Measurements from ENCODE around the gene CP.
"Not testable (repeated sequence)": the region's sequence is repeated elsewhere in the genome, so short reads cannot be mapped to it uniquely, and the experiment has no call there.

CP gene

DNA sequence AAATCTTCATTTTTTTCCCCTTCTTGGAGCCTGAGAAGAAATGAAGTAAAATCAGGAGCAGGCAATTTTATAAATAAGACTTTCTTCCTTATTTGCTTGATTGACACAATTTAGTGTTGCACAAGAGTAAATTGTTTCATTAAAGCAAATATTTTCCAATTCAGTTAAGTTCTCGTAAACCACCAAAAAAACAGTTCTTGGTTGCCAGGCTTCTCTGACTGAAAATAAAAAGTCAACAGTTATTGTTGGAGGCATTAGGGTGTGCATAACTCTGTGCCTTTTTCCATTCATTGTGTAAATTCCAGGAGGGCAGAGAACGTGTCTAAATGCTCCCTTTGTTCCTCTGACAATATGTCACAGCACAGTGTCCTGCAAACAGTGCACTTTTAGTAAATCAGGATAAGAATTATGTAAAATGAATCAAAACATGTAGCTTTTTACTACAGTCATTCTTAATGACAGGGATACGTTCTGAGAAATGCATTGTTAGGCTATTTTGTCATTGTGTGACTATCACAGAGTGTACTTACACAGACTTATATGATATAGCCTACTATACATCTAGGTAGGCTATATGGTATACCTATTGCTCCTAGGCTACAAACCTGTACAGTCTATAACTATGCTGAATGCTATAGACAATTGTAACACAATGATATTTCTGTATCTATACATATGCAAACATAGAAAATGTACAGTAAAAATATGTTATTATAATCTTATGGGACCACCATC is at the start of gene CP:
CP (minus strand) TSS at position 47 of the 735 bp plus-strand sequence; CDS start at position 10, 37 bp downstream.
- DNase-seq: no peak

GRCh38 chr3:149270180-149270579 is 48.6 kb upstream of the CP start:
- no peak for DNase-seq

GRCh38 chr3:149269687-149270086 is 48.1 kb upstream of the CP start:
- no peak for DNase-seq

- DNase-seq: no peak
These were observed 45.9 kb upstream of the CP start for GRCh38 chr3:149267565-149267964.

- DNase-seq: no peak
These were observed 45.1 kb upstream of the CP start for GRCh38 chr3:149266736-149267135.

- DNase-seq: no peak
These were observed 42.2 kb upstream of the CP start for GRCh38 chr3:149263856-149264255.

- DNase-seq: no peak
These were observed 37.1 kb upstream of the CP start for GRCh38 chr3:149258714-149259113.

DNA sequence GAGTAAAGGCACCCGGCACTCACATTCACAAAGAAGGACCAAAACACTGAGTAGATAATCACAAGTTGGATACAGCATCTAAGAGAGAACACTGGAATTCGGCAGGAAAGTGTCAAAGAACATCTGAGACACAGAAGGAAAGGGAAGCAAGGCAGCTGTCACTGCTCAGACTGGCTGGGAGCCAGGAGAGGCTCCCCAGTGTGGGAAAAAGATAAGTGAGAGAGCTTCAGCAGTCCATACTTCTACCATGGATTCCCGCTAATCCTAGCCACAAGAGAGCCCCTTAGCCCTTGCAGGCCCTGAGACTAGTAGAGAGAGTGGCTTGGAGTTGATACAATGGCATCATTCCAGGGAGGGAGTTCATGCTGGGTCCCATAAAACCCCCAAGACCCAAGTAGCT is 36.7 kb upstream of the CP start:
- DNase-seq: no peak

DNA sequence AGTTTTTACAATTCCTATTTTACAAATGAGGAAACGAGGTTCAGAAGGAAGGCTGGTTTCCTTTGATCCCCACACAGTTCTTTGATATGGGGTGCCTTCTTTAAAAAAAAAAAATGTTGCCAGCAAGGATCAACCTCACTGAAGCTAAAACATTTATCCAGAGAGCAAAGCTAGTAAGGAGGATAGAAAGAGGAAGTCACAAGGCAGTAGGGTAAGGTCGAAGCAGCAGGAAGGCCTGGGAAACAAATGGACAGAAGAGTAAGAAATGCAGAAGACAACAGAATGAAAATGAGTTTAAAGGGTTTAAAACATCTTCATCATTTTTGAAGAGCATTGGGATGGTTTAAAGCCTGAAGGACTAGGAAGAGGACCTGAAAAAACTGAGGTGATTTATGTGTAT is 30.6 kb upstream of the CP start:
- DNase-seq: no peak

GRCh38 chr3:149251186-149251585 is 29.6 kb upstream of the CP start:
- no peak for DNase-seq

DNA sequence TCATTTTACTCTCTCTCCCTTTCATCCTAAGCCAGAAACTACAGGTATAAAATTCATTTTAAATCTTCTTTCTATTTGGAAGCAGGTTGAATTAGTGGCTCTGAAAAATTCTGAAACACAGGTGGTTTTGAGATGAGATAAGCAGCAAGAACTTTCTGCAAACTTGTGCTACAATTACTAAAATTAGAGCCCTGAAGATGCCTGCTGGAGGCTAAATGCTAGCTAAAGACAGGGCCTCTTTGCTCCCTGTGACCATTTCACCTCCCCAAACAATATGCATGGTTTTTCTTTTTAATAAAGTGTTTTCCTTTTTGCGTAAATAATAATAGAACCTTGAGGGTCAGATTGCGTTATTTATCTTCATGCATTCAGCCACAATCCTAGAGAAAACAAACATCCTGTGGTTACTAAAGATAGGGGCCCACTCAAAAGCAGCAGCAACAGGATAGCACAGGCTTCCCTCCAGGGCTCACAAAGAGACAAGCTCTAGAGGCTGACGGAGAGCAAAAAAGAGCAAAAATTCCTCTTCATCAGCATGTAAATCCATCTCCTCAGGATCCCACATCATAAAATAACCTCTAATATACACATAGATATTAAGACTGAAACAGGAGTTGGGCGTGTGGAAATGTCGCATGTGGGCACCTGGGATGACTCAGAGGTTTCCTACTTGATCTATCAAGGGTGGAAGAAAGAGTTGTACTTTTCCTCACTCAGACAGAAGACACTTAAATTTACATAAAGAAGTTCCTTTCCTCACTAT is 26.5 kb upstream of the CP start:
- DNase-seq: no peak

DNA sequence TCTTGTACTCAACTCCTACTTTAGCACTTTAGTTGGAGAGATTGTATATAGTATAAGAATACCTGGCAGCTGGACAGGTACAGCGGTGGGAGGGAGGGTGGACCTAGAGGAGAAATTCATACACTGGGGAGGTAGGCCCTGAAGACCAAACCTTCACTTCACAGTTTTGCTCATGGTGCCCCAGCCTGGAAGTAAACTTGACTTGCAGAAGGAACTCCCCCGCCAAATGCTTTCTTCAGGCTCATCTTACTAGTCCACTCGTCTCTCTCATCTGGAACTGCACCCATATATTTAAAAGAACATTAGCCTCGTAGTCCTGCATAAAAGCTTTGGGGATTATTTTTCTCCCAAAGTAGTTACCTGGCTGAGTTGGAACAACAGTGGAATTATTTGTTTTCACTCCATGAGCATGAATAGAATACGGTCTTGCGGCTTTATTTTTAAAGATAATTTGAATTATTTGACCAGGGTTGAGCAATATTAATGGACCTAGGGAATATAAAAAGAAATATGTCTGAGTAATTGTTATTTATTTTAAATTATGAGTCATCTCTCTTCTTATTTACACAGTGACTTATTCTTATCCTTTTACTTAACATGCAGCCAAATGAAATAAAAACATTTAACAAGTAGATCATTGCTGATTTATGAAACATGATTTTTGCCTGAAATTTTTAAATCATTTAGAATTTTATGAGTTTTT is 25.5 kb upstream of the CP start:
- DNase-seq: no peak

GRCh38 chr3:149245738-149246451 is 24.3 kb upstream of the CP start:
- no peak for DNase-seq

DNA sequence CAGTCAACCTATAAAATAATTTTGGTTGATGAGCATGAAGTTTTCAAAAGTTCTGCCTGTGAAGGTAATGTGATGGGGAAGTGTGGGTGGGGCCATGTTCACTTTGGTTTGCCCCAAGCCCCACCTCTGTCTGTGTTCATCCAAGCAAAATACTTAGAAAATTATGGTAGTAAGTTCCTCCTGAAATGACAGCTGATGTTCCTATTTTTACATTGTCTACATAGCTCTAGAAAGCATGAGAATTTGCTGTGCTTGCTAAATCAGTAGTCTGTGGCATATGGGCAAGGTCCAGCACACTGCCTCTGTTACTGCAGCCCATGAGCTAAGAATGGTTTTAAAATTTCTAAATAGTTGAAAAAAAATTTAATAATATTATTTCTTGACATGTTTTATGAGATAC is 21.9 kb upstream of the CP start:
- no peak for DNase-seq

DNA sequence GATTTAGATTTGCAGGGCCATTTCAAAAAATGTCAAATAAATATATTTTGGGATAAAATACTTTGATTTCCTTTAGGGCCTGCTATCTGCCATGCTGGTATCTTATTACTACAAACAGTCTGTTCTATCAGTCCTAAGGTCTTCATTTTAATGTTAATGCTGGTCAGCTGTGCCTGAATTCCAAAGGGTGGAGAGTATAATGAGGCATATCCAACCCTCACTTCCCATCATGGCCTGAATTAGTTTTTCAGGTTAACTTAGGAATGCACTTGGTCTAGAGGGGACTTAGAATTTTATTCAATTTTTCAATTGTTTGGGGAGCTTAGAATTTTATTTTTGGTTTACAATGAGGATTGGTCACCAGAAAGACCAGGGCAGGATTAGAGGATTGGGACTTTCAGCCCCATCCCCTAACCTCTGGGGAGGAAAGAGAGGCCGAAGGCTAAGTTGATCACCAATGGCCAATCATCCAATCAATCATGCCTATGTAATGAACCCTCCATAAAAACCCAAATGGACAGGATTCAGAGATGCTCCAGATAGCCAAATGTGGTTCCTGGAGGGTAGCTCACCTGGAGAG is 17.8 kb upstream of the CP start:
- DNase-seq: no peak

DNA sequence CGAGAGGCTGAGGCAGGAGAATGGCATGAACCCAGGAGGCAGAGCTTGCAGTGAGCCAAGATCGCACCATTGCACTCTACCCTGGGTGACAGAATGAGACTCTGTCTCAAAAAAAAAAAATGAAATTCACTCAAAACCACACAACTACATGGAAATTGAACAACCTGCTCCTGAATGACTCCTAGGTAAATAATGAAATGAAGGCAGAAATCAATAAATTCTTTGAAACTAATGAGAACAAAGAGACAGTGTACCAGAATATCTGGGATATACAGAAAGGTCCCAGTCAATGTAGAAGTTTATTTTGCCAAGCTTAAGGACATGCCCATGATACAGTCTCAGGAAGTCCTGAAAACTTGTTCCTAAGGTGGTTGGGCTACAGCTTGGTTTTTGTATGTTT is 16.6 kb upstream of the CP start:
- DNase-seq: not testable (repeated sequence)

DNA sequence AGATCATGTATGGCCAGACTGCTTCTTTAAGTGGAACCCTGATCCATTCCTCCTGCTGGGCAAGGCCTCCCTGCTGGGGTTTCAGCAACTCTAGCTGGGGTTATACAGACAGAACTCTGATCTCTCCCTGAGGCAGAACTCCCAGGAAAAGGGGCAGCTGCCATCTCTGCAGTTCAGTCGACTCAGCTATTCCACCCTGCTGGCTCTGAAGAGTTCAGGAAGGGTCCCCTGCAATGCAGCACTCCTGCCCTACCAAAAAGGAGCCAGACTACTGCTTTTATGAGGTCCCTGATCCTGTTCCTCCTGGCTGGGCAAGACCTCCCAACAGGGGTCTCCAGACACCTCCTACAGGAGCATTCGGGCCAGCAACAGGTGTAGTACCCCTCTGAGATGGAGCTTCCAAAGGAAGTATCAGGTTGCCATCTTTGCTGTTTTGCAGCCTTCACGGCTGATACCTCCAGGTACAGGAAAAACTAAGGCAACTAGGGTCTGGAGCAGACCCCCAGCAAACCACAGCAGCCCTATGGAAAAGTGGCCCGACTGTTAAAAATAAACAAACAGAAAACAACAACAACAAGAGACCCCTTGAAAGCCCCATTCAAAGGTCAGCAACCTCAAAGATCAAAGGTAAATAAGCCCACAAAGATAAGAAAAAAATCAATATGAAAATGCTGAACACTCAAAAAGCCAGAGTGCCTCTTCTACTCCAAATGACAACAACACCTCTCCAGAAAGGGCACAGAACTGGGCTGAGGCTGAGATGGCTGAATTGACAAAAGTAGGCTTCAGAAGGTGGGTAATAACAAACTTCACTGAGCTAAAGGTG is 14.2 kb upstream of the CP start:
- no peak for DNase-seq

GRCh38 chr3:149234671-149235245 is 13.1 kb upstream of the CP start:
- DNase-seq: no peak

GRCh38 chr3:149233323-149233722 is 11.7 kb upstream of the CP start:
- no peak for DNase-seq

GRCh38 chr3:149231871-149232270 is 10.2 kb upstream of the CP start:
- no peak for DNase-seq

- DNase-seq: no peak
These were observed 6.1 kb upstream of the CP start for GRCh38 chr3:149227591-149228268.

Data from NCI-H510A (cell line).